A673 (cell line): ENCODE data around the gene LENG1. TPM values are rescaled to one million over a fixed set of nuclear protein-coding genes. Genes with fewer than 3 reads are reported as not detected.

ENCODE experiments used
- BruUV-seq: library from RNA; stranded (reverse); fragments of 400-500 nt; replicated peaks from 2 replicates; lab custom pipeline; 2021; lab: Mats Ljungman, UMichigan
- CTCF ChIA-PET: fragments of 300-600 bp; sonication (Branson Sonifier 250); formaldehyde crosslinking; loops from one replicate; lab custom pipeline; 2022; ENCODE audit warnings: antibody characterized with exemption; lab: Charles Lee
- POLR2A ChIA-PET: fragments of 300-600 bp; sonication (Branson Sonifier 250); formaldehyde crosslinking; loops from one replicate; lab custom pipeline; 2022; ENCODE audit warnings: antibody characterized with exemption; ENCODE audit not compliant: low non-redundant PET; lab: Charles Lee
- DNase-seq: peaks from one replicate; pipeline ENCODE4 v3.0.0-alpha.2; 2015; ENCODE audit warnings: low spot score
- H3K27ac ChIP-seq: fragments of 200-600 bp; sonication (generic); 2 replicates; pipeline ENCODE4 v1.5.1; 2016; ENCODE audit warnings: mixed run types, low read depth, mild to moderate bottlenecking, mixed read lengths, antibody characterized with exemption, low read length; ENCODE audit not compliant: poor library complexity, severe bottlenecking
- H3K27me3 ChIP-seq: fragments of 200-600 bp; sonication (generic); replicated peaks from 2 replicates; pipeline ENCODE4 v1.6.1; 2017; ENCODE audit warnings: mixed run types, low read depth, mild to moderate bottlenecking, mixed read lengths, antibody characterized with exemption, low read length; ENCODE audit not compliant: insufficient read depth, poor library complexity
- H3K36me3 ChIP-seq: fragments of 200-600 bp; sonication (generic); 2 replicates; pipeline ENCODE4 v1.6.1; 2016; ENCODE audit warnings: mixed run types, mild to moderate bottlenecking, mixed read lengths, antibody characterized with exemption, low read length; ENCODE audit not compliant: insufficient read depth, poor library complexity, severe bottlenecking
- H3K4me1 ChIP-seq: fragments of 200-600 bp; sonication (generic); 2 replicates; pipeline ENCODE4 v1.6.1; 2017; ENCODE audit warnings: mixed run types, mild to moderate bottlenecking, mixed read lengths, antibody characterized with exemption, low read length; ENCODE audit not compliant: insufficient read depth, poor library complexity, severe bottlenecking
- H3K4me3 ChIP-seq: fragments of 200-600 bp; sonication (generic); 2 replicates; pipeline ENCODE4 v1.5.1; 2016; ENCODE audit warnings: low read depth, mixed run types, mild to moderate bottlenecking, mixed read lengths, low read length; ENCODE audit not compliant: poor library complexity, severe bottlenecking
- H3K9me3 ChIP-seq: fragments of 200-600 bp; sonication (generic); 2 replicates; pipeline ENCODE4 v1.6.1; 2016; ENCODE audit warnings: mixed run types, low read depth, mild to moderate bottlenecking, mixed read lengths, antibody characterized with exemption, low read length; ENCODE audit not compliant: poor library complexity, severe bottlenecking
- EZH2 ChIP-seq: fragments of 200-600 bp; sonication (generic); IDR thresholded peaks from 2 replicates; pipeline ENCODE4 v1.6.1; 2017; ENCODE audit warnings: borderline replicate concordance, low read depth, mild to moderate bottlenecking, mixed read lengths, antibody characterized with exemption, low read length; ENCODE audit not compliant: poor library complexity, severe bottlenecking
- intact Hi-C: fragments of 100-400 bp; cut with micrococcal nuclease; formaldehyde crosslinking; loops from one replicate; pipeline ENCODE4 v1.10.0; 2022; ENCODE audit not compliant: unreplicated experiment
- total RNA-seq: library from RNA; stranded (reverse); gene quantifications from 2 replicates; pipeline ENCODE4 v1.2.3, GENCODE V29; 2021
- TF ChIP-seq, protein P1 (sequence below): fragments of 300-800, 200-600 bp; sonication (generic); conservative IDR thresholded peaks from 2 replicates; pipeline ENCODE4 v1.5.1; 2017; ENCODE audit warnings: low read depth, mild to moderate bottlenecking, antibody characterized with exemption, low read length, moderate library complexity, mixed read lengths

The LENG1 gene
- total RNA-seq, 1 experiment from 2014 or later: 9.7 TPM

- no peak overlapping the region for H3K4me3 ChIP-seq
- TF ChIP-seq, protein P1, sequence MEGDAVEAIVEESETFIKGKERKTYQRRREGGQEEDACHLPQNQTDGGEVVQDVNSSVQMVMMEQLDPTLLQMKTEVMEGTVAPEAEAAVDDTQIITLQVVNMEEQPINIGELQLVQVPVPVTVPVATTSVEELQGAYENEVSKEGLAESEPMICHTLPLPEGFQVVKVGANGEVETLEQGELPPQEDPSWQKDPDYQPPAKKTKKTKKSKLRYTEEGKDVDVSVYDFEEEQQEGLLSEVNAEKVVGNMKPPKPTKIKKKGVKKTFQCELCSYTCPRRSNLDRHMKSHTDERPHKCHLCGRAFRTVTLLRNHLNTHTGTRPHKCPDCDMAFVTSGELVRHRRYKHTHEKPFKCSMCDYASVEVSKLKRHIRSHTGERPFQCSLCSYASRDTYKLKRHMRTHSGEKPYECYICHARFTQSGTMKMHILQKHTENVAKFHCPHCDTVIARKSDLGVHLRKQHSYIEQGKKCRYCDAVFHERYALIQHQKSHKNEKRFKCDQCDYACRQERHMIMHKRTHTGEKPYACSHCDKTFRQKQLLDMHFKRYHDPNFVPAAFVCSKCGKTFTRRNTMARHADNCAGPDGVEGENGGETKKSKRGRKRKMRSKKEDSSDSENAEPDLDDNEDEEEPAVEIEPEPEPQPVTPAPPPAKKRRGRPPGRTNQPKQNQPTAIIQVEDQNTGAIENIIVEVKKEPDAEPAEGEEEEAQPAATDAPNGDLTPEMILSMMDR: no peak
- TF ChIP-seq EZH2: no peak
- ChIA-PET CTCF (no interaction called here), POLR2A (no interaction called here)
- no peaks in the 10 kb centered on the region for H3K27me3 ChIP-seq
- BruUV-seq: no TSS peak
- H3K27ac ChIP-seq: no peak overlapping the region
- H3K36me3 ChIP-seq: peaks cover 3% of the 10 kb centered on the region
- no peaks in the 10 kb centered on the region for H3K4me1 ChIP-seq
- no peak for DNase-seq
- intact Hi-C loops: no loop called here
- no peaks in the 10 kb centered on the region for H3K9me3 ChIP-seq
Observed at GRCh38 chr19:54178581-54179261, 19.2 kb upstream of the LENG1 start.

DNA sequence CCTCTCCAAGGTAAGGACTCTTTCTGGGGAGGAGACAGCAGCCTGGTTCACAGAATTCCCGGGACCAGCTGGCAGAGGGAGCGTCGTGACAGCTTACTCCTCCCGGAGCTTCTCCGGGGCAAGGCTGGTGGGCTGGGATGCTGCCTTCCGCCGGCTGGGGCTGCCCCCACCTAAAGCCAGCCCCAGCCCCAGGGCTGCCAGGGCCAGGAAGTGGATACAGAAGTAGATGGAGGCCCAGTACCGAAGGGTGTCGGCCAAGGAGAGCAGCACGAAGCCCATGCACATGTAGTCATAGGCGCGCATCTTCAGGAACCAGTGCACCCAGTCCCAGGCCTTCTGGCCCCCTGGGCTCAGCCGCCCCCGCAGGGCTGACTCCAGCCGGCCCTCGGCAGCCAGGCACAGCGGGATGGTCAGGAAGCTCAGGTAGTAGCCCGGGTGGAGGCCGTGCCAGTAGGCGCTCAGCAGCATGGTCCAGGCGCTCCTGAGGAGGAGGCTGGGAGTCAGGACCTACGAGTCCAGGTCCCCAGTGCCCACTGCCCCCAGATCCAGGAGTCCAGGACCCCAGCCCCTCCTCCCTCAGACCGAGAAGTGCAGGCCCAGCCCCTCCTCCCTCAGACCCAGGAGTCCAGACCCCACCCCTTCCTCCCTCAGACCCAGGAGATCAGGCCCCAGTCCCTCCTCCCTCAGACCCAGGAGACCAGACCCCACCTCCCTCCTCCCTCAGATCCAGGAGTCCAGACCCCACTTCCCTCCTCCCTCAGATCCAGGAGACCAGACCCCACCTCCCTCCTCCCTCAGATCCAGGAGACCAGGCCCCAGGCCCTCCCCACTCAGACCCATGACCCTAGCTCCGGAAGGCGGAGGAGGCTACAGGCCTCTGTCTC, 14.7 kb upstream of the LENG1 start:
- Histone ChIP-seq H3K9me3 (no peaks in the 10 kb centered on the region), H3K27me3 (no peaks in the 10 kb centered on the region), H3K27ac (no peak overlapping the region), H3K36me3 (no peaks in the 10 kb centered on the region), H3K4me1 (peaks cover 8% of the 10 kb centered on the region), H3K4me3 (no peak overlapping the region)
- TF ChIP-seq EZH2: no peak
- intact Hi-C loops: no loop called here
- DNase-seq: no peak
- CTCF ChIA-PET: no interaction called here
- no TSS peak for BruUV-seq
- POLR2A ChIA-PET: no interaction called here

GRCh38 chr19:54173359-54173699, 13.8 kb upstream of the LENG1 start:
- CTCF ChIA-PET: interaction anchor here (0.7 kb wide), 1 partner anchor 201 kb away, joined by 3 read pairs; no protein-coding TSS in a partner anchor
- no peak overlapping the region for H3K27ac ChIP-seq
- H3K36me3 ChIP-seq: no peaks in the 10 kb centered on the region
- H3K27me3 ChIP-seq: no peaks in the 10 kb centered on the region
- intact Hi-C loops: no loop called here
- no TSS peak for BruUV-seq
- no peak for DNase-seq
- POLR2A ChIA-PET: no interaction called here
- peaks cover 8% of the 10 kb centered on the region for H3K4me1 ChIP-seq
- H3K9me3 ChIP-seq: no peaks in the 10 kb centered on the region
- no peak overlapping the region for H3K4me3 ChIP-seq
- TF ChIP-seq, protein P1: no peak
- TF ChIP-seq EZH2: no peak
